ENCODE measurements around the gene ADD1. TPM values are rescaled to one million over a fixed set of nuclear protein-coding genes. Genes with fewer than 3 reads are reported as not detected.

ADD1 gene
- total RNA-seq, 4 donors from 2014 or later, result 290 to 470 (median 372) TPM

DNA sequence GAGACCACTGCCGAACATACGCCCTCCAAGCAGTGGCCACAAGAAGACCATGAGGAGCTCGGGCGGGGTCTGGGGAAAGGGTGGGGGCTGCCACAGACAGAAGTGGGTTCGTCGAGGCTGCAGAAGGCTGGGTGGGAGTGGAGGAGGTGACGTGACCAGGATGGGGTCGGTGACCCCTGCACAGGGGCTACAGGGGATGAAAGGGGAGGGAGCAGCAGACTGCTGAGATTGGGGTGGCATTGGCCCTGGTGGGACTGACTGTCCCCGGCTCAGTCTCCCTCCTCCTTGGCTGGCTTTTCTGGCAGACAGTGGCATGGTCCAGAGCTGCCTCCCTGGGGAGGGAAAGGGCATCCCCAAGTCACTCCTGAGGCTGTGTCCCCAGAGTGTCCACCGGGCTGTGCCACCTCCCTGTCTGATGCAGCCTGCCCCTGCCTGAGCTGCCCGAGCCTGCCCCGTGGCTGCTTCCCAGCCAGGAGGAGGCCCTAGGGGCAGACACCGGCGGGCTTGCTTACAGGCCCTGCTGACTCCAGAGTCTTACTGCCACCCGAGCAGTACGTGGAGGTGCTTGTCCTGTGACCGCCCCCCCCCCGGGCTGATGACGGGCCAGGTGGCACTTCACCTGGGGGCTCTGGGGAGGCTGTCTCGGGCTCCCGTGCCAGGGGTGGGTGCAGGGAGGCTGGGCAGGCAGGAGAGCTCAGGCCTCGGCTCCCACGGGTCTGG is 43.5 kb upstream of the ADD1 start:
- H3K36me3 ChIP-seq, result no peaks in the 10 kb centered on the region
- H3K4me3 ChIP-seq, result peak overlapping the region in 2 of 4 donors; percentile 1 to 2
- peak in 2 of 3 donors; percentile 47 to 49 for DNase-seq
- no peaks in the 10 kb centered on the region for H3K27me3 ChIP-seq
- H3K27ac ChIP-seq, result peak overlapping the region; percentile 41 to 83 (median 73)
- H3K4me1 ChIP-seq, result peaks cover 23 to 96% (median 51%) of the 10 kb centered on the region in 4 donors
- no peak for TF ChIP-seq POLR2A (IDR thresholded peaks at IDR 0.05)
- TF ChIP-seq, protein P1, sequence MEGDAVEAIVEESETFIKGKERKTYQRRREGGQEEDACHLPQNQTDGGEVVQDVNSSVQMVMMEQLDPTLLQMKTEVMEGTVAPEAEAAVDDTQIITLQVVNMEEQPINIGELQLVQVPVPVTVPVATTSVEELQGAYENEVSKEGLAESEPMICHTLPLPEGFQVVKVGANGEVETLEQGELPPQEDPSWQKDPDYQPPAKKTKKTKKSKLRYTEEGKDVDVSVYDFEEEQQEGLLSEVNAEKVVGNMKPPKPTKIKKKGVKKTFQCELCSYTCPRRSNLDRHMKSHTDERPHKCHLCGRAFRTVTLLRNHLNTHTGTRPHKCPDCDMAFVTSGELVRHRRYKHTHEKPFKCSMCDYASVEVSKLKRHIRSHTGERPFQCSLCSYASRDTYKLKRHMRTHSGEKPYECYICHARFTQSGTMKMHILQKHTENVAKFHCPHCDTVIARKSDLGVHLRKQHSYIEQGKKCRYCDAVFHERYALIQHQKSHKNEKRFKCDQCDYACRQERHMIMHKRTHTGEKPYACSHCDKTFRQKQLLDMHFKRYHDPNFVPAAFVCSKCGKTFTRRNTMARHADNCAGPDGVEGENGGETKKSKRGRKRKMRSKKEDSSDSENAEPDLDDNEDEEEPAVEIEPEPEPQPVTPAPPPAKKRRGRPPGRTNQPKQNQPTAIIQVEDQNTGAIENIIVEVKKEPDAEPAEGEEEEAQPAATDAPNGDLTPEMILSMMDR (IDR thresholded peaks at IDR 0.05), result no peak
- no peaks in the 10 kb centered on the region for H3K9me3 ChIP-seq

- Histone ChIP-seq H3K4me3 (peak overlapping the region in 1 of 4 donors; percentile 1), H3K27ac (peak overlapping the region; percentile 66 to 83 (median 75)), H3K36me3 (no peaks in the 10 kb centered on the region), H3K27me3 (no peaks in the 10 kb centered on the region), H3K4me1 (peaks cover 28 to 96% (median 55%) of the 10 kb centered on the region in 4 donors), H3K9me3 (no peaks in the 10 kb centered on the region)
- peak; percentile 63 to 83 (median 73) for DNase-seq
- no peak for TF ChIP-seq POLR2A (IDR thresholded peaks at IDR 0.05)
- TF ChIP-seq, protein P1 (IDR thresholded peaks at IDR 0.05), result no peak
Measured at GRCh38 chr4:2800691-2801596, 42.7 kb upstream of the ADD1 start.

GRCh38 chr4:2802618-2803531 is 40.8 kb upstream of the ADD1 start:
- Histone ChIP-seq H3K27me3 (no peaks in the 10 kb centered on the region), H3K36me3 (no peaks in the 10 kb centered on the region), H3K4me3 (no peak overlapping the region), H3K27ac (peak overlapping the region in 3 of 4 donors; percentile 8 to 94 (median 16)), H3K4me1 (peaks cover 39 to 96% (median 66%) of the 10 kb centered on the region in 4 donors), H3K9me3 (no peaks in the 10 kb centered on the region)
- no peak for TF ChIP-seq POLR2A (IDR thresholded peaks at IDR 0.05)
- TF ChIP-seq, protein P1 (IDR thresholded peaks at IDR 0.05), result no peak
- peak in 2 of 3 donors; percentile 47 to 48 for DNase-seq

GRCh38 chr4:2803624-2804448 is 39.8 kb upstream of the ADD1 start:
- Histone ChIP-seq H3K27me3 (no peaks in the 10 kb centered on the region), H3K4me1 (peaks cover 34 to 89% (median 57%) of the 10 kb centered on the region in 4 donors), H3K36me3 (no peaks in the 10 kb centered on the region), H3K9me3 (no peaks in the 10 kb centered on the region), H3K4me3 (no peak overlapping the region), H3K27ac (peak overlapping the region in 2 of 4 donors; percentile 16 to 94)
- peak in 2 of 3 donors; percentile 73 to 81 for DNase-seq
- TF ChIP-seq, protein P1 (IDR thresholded peaks at IDR 0.05), result peak in 2 of 6 experiments; percentile 15 to 26
- no peak for TF ChIP-seq POLR2A (IDR thresholded peaks at IDR 0.05)
